Globus pallidus (tissue), 1 donor: ENCODE measurements around the gene FCER1G.
A peak's percentile ranks its signal among the peaks of the same experiment; 100 is the strongest.
"Not testable (repeated sequence)": the region's sequence is repeated elsewhere in the genome, so short reads cannot be mapped to it uniquely, and the experiment has no call there.

ENCODE experiments used
- DNase-seq: peaks from one replicate; pipeline ENCODE4 v3.0.0-alpha.2; 2015; ENCODE audit warnings: low spot score

FCER1G gene

GRCh38 chr1:161233102-161233501, 18.0 kb downstream of the FCER1G start:
- DNase-seq: no peak

GRCh38 chr1:161235957-161236775, 21.1 kb downstream of the FCER1G start:
- no peak for DNase-seq

GRCh38 chr1:161238039-161238473, 23.0 kb downstream of the FCER1G start, which contains the start of gene NR1I3:
NR1I3 (minus strand) TSS chr1:161238203; CDS start chr1:161236565, 1,638 bp downstream.
- no peak for DNase-seq

GRCh38 chr1:161241682-161242081, 26.6 kb downstream of the FCER1G start:
- DNase-seq: no peak

GRCh38 chr1:161242313-161242712, 27.2 kb downstream of the FCER1G start:
- DNase-seq: no peak

- DNase-seq: no peak
Measured at GRCh38 chr1:161244888-161245287, 29.8 kb downstream of the FCER1G start.

- DNase-seq: not testable (repeated sequence)
Measured at GRCh38 chr1:161250100-161250499, 35.0 kb downstream of the FCER1G start.

- no peak for DNase-seq
Measured at GRCh38 chr1:161250829-161251228, 35.7 kb downstream of the FCER1G start.

- DNase-seq: no peak
Measured at GRCh38 chr1:161251579-161251978, 36.5 kb downstream of the FCER1G start.

GRCh38 chr1:161255302-161255701, 40.2 kb downstream of the FCER1G start:
- DNase-seq: not testable (repeated sequence)

GRCh38 chr1:161255955-161256520, 40.9 kb downstream of the FCER1G start:
- DNase-seq: not testable (repeated sequence)

GRCh38 chr1:161257109-161257508, 42.0 kb downstream of the FCER1G start:
- not testable (repeated sequence) for DNase-seq

GRCh38 chr1:161258439-161259344, 43.6 kb downstream of the FCER1G start, which contains the start of gene PCP4L1:
PCP4L1 (plus strand) TSS chr1:161258745; CDS start chr1:161258975, 230 bp downstream.
- peak; percentile 59 for DNase-seq

- no peak for DNase-seq
Measured at GRCh38 chr1:161259345-161259702, 44.2 kb downstream of the FCER1G start.

- DNase-seq: no peak
Measured at GRCh38 chr1:161259765-161260164, 44.7 kb downstream of the FCER1G start.

- no peak for DNase-seq
Measured at GRCh38 chr1:161260376-161261260, 45.5 kb downstream of the FCER1G start.

- no peak for DNase-seq
Measured at GRCh38 chr1:161261261-161262235, 46.5 kb downstream of the FCER1G start.

GRCh38 chr1:161265305-161265704, 50.2 kb downstream of the FCER1G start:
- DNase-seq: no peak

- DNase-seq: no peak
Measured at GRCh38 chr1:161266202-161266601, 51.1 kb downstream of the FCER1G start.

- DNase-seq: no peak
Measured at GRCh38 chr1:161266836-161267235, 51.7 kb downstream of the FCER1G start.
